Fibroblast of peridontal ligament (primary cell): ENCODE data around the gene PHF3.

ENCODE experiments used
- DNase-seq: peaks from one replicate; pipeline ENCODE4 v3.0.0-alpha.2; 2010; ENCODE audit errors: extremely low read depth

PHF3 gene

DNA sequence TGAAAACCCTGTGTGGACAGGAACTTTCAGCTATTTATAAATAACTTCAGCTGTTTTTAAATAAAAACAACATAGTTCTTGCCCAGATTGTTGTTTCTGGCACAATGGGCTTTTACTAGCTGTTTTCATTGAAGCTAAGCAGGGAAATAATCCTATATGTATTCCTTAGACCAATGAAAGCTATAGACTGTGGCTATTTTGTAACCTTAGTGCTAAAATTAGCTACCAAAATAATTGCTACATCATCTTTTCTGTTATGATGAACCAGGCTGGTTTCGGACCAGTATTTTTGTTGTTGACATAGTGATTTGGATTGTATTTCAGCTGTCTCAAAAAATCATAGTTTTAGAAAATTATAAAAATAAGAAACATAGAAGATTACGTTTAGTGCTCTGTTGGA is 13.7 kb downstream of the PHF3 start:
- peak; percentile 30 for DNase-seq

DNA sequence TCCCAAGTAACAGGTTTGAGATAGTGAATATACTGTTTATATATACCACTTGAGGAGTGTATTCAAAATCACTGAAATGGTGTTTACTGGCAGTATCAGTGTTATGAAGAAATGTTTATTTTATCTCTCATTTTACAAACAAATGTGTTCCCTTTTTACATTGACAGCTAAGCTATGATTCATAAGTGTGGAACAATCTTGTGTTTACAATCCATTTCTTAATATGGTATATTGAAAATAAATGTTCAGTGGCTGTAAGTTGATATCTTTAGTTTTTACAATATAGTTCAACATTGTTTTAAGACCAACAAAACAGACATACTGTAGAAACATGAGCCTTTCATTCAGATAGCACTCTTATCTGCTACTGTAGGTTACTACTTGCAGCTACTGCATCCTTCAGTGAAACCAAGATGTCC is 14.3 kb downstream of the PHF3 start:
- DNase-seq: peak; percentile 23

DNA sequence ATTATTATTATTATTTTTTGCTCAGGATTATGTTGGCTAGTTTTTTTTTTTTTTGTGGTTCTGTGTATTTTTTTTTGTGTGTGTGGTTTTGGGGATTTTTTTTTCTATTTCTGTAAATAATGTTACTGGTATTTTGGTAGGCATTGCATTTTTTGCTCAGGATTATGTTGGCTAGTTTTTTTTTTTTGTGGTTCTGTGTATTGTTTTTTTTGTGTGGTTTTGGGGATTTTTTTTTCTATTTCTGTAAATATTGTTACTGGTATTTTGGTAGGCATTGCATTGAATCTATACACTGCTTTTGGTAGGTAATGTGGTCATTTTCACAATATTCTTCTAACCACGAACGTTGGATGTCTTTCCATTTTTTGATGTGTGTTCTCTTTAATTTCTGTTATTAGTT is 17.4 kb downstream of the PHF3 start:
- no peak for DNase-seq

DNA sequence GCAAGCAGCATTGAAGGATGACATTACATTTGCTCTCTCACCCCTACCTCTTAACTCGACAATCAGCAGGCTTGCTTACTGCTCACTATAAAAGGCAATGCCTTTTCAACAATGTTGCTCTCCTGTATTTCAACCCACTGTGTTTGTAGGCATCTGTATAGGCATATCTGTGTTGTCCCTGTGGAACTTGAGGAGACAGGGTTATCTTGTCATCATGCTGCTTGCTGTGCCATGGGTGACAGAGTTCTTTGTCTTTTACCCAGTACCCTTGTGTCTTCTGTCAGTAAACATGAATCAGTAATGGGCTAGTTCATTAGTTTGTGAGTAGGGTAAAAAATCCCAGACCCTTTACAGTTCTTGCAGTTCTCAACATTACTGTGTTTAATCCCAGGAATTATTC is 25.2 kb downstream of the PHF3 start:
- DNase-seq: no peak

DNA sequence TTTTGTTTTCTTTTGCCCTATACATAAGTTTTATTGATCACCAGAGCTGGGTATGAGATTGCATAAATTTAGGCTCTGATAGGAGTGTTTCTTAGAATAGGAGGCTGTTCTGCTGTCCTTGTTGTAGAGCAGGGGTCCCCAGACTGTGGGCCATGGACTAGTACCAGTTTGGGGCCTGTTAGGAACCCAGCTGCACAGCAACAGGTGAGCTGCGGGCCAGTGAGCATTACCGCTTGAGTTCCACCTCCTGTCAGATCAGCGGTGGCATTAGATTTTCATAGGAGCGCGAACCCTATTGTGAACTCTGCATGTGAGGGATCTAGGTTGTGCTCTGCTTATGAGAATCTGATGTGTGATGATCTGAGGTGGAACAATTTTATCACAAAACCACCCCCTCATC is 26.2 kb downstream of the PHF3 start:
- DNase-seq: no peak

DNA sequence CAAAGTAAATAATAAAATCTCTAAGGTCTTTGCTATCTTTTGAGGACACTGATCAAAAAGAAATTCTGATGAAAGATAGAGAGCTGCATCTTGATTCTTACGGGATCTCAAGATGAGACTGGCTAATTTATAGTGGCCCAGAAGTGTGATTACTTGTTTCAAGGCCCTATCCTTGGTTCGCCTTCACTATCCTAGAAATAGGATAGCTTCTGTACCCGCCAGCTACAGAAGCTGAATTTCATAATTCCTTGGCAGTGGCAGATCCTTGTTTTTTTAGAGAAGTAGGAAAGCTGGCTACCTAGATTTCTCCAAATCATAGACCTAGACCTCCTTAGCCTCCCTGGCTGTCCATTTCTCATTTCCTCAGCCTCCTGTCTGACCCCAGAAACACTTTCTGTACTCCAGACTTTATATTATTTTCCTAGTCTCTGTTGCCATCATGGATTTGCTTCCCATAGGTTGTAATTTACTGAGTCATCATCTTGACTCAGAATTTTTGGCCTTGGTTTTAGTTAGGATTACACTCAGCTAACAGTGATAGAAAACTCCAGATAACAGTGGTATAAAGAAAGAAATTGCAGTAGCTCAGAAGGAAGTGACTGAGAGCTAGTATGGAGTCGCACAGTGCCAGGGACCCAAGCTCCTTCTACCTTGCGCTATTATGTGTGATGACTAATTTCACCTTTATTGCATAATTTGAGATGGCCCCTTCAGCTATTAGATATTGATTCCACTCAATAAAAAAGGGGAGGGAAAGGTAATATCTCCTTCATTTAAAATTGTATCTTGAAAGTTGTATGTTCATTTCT is 27.7 kb downstream of the PHF3 start:
- DNase-seq: peak; percentile 73

DNA sequence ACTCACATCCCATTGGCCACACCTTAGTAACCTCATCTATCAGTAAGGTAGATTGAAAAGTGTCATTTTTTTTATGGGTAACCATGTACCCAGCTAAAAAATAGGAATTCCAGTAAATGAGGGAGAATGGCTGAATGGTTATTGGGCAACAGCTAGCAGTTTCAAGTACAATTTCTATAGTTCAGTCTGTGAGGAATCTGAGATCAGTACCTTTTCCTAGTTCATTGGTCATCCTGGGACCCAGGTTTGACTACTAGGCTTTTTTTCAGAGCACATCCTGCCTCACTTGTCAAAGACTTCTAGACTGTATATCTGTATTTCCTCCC is 28.3 kb downstream of the PHF3 start:
- DNase-seq: no peak

DNA sequence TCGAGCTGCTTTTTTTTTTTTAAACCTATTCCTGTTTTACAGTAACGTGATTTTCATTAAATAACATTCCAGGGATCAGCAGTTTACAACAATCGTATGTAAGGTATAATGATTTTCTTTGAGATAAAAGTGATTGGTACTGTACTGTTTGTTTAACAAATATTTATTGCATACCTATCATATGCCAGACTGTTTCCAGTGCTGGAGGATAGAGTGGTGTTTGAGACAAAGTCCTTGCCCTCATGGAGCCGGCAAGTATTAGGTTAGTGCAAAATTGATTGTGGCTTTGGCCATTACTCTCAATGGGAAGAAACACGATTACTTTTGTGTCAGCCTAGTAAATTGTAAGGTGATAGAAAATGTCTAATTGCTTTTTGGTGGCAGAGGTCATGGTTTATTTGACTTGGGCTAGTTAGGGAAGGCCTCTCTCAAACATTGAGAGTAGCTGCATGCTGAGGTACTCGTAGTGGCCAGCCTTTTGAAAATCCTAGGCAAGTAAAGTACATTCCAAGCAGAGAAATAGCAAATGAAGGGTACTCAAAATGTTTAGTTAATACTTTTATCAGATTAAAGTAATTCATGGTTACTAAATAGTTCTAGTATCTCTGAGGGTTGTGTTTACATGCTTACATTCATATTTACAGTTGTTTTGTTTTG is 35.6 kb downstream of the PHF3 start:
- DNase-seq: no peak

DNA sequence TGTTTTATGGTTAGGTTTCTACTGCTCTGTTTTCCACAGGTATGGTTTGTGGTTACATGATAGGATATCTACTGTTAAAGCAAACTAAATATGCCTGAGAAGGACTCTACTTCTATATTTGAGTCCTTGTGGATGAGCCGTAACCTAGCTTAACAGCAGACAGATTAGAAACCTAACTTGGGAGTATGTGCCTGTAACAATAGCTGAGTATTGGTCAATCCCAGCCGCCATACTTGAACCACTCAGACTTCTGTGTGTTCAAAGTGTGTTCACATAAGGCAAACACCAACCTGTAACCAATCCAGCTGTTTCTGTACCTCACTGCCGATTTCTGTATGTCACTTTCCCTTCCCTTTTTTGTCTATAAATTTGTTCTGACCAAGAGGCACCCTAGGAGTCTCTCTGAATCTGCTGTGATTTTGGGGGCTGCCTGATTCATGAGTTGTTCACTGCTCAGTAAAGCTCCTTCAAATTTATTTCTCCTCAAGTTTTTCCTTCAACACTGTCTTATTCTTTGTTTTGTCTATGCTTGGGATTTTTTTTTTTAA is 37.1 kb downstream of the PHF3 start:
- no peak for DNase-seq

DNA sequence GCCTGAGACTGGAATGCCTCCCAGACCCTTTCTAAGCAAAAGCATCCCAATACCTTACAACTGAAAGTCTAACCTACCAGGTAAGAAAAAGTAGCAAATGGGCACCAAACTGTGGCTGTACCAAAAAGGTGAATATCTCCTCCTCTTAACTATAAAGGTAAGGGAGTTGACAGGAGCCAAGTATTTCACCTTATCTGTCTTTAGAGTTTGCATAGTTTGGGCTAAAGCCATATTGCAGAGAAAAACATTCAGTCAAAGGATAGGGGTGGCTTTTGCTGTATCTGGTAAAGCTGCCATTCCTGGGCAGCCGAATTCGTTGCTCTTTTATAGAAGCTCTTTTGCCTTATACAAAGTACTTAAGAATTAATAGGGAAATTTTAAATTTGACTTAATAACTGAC is 38.1 kb downstream of the PHF3 start:
- DNase-seq: no peak

DNA sequence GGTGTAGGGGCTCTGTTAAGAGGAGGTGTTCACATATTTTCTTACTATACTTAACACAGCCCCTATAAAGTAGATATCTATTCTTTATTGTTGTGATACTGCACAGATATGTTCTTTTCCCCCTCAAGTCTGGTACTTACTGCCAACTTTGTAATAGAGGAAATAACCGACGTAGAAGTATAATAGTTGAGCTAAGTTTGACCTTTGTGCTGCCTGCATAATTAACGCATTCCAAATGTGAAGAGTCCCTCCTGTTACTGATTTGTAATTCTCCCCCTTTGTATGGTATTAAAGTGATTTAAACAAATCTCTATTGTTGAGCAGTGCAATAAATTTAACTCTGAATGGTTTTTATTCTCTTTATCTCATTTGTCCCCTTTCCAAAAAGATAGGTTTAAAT is 39.0 kb downstream of the PHF3 start:
- DNase-seq: no peak

DNA sequence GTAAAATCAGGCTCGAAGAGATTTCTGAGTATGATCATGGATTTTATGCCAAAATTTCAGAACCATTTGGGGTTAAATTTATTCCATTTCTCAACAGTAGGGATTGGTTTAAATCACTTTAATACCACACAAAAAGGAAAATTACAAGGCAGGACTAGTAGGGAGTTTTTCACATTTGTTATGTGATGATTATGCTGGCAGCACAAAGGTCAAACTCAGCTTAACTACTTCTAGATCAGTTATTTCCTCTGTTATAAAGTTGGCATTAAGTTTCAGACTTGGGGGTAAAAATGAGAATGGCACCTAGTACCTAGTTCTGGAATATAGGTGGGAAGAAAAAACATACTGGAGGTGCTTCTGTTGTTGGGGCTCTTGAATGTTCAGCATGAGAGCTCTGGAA is 39.5 kb downstream of the PHF3 start:
- DNase-seq: no peak

DNA sequence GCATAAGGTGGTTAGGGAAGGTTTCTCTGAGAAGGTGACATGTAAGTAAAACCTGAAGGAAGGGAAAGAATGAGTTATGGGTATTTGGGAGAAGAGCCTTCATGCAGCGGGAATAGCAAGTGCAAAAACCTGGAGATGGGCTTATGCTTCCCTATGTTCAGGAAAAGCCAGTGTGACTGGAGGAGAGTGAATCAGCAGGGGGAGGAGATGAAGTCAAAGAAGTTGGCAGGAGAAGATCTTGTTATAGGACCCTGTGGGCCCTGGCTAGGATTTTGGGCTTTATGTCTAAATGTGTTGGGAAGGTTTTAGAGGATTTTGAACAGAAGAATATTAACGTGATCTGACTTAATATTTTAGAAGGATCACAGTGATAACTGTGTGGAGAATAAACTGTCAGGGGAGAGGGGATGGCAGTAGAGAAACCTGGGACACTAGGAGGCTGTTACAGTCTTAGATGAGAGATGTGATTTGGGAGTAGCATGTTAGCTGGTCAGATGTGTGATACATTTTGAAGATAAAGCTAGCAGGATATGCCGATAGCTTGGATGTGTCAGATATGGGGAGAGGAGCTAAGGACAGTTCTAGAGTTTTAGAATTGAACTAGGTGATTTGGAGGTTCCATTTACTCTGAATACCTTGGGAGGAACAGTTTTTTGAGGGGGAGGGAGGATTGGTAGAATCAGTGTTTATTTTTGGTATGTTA is 41.0 kb downstream of the PHF3 start:
- peak; percentile 8 for DNase-seq

DNA sequence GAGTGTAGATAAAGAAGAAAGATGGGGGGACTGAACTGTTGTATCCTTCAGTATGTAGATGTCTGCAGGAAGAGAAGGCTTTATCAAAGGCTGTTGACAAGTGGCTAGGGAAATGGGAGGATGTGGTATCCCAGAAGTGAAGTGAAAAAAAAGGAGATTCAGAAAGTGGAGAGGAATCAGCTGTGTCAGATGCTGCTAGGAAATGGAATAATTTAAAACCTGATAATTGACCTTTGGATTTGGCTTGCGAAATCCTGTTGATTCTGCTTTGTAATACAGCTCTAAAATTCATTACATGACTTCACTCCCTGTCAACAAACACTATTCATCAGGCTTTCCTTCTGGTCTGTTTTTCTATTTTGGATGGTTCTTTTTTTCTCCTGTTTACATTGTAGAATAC is 41.7 kb downstream of the PHF3 start:
- DNase-seq: peak; percentile 20

DNA sequence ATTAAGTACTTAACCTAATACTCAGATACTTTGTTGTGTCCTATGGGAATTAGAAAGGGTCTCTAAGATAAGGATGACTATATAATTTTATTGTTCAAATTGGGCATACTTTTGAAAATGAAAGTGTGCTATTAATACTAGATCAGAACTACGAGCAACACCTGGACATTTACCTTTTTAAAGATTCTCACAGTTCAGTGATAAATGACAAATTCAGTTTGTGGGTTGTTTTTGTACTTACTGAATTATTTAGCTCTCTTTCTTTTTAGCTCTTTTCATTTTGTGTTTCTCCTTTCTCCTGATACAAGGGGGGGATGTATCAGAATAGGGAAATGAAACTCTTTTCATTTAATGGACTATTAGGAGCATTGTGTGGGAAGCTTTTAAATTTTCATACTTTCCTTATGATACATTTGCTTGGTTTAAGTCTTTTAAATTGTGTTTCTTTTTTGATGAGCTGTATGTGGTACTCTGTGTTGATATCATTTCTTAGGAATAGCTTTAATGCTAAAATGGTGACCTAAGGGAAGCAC is 47.5 kb downstream of the PHF3 start:
- no peak for DNase-seq

DNA sequence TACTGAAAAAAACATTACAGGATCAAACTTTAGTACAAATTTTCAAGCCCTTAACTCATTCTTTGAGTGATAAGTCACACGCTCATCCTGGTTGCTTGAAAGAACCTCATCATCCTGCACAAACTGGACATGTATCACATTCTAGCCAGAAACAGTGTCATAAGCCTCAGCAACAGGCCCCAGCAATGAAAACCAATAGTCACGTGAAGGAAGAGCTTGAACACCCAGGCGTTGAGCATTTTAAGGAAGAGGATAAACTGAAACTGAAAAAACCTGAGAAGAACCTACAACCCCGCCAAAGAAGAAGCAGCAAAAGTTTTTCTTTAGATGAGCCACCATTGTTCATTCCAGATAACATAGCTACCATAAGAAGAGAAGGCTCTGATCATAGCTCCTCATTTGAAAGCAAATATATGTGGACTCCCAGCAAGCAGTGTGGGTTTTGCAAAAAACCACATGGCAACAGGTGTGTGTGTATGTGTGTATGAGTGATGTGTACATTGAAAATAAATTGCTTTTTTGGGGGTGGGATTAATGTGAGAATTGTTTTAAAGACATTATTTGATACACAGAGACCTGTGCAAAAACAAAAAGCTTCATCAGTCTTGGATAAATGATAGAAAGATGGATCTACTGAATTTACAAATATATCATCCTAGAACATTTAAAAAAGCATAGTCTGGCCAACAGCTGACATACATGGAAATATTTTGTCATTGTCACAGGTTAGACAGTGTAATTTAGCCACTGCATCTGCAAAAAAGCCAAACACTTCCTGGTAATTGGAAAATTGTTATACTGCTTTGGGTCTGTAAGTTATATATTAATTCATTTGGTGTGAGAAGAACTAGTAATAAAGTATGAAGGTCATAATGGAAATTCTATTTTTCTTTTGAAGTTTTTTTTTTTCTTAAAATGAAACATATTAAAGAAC is 50.1 kb downstream of the PHF3 start:
- no peak for DNase-seq

DNA sequence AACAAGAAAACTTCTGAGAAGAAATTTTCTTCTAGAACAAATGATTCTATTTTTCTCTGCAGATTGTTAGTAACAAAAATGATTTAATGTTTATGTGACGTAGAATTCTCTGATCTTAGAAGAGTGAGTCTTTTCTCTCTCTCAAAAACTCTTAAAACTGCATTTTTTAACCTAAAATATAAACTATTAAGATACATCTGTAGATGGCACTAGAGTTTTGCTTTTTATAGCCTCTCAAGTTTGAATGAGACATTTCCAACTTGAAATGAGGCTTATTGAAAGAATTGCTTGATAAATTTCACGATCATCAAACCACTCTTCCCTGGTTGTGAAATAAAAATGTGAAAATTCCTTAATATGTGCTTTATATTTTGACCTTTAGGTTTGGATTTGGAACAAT is 53.8 kb downstream of the PHF3 start:
- peak; percentile 18 for DNase-seq

DNA sequence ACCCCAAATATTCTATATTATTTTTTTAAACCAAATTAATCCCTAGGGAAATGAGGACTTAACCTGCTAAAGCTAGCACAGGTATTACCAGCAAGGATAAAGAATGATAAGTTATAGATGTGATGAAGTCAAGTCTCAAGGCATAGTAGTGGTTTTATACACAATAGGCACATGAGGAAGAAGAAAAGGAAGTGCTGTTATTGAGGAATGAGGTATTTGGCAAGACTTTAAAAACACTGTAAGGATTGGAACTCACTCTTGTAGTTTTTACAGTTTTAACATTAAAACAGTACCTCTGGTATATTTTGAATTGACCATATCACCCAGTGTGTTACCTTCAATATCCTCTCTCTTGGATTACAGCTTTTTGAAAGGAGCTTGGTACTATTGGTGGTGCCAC is 54.6 kb downstream of the PHF3 start:
- no peak for DNase-seq

DNA sequence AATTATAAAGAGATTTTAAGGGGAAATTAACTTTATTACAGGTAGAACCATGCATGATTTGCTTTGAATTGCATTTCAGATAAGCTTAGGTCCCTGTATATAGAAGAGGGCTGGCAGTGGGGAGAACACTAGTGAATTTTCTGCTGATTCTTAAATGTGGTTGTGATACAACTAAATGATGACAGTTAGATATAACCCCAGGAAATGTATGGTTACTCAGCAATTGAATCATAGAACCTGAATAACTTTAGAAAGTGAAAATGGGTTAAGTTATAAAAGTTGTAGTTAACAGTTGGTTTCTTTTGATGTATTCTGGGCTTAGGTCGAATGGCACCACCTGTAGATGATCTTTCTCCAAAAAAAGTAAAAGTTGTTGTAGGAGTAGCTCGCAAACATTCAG is 70.1 kb downstream of the PHF3 start:
- no peak for DNase-seq

DNA sequence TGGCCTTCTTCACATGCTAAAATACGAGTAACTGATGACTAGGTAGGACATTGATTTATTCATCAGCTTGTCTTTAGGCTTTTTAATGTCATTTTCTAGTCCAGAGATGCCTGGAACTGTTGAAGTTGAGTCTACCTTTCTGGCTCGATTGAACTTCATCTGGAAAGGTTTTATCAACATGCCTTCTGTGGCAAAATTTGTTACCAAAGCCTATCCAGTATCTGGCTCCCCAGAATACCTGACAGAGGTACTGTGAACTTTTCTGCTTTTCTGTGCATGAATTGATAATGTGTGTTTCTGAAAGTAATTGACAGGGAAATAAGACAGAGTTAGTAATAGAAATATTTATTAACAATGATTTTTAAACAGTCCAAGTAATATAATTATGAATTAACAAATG is 71.0 kb downstream of the PHF3 start:
- no peak for DNase-seq

DNA sequence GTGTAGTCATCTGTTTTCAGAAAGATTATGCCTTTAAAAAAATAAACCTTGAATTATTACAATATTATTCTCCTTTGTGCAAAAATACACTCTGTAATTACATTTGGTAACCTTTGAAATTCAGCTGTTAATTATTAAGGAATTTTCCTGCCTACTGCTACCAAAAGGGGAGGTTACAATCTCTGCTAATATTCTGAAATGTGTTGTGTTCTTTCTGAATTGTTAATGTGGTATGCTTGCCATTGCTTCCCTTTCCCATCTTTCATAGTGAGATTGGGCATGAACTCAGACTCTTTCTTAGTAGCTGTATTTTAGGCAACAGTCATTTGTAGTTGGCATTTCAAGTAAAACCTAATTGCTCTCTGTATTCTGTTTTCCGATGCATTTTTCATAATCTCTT is 73.0 kb downstream of the PHF3 start:
- DNase-seq: no peak

DNA sequence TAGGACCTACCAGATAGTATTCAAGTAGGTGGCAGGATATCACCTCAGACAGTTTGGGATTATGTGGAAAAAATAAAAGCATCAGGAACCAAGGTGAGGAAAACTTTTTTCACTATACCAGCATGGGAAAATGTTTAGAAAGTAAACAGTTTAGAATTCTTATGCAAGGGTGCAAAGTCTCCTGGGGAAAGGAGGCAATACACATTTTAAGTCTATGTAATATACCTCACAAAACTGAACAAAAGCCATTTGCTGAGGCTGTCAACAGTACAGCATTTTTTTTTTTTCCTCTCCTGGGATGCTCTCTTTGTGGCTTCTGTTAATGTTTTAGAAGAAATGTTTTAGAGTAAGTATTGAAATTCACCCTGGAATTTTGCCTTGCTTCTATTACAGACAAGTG is 73.5 kb downstream of the PHF3 start:
- no peak for DNase-seq
